GM12801 (cell line): ENCODE measurements around the gene PARD6A.

Experiments
- CTCF ChIP-seq: IDR thresholded peaks from one replicate; pipeline ENCODE4 v1.5.1; 2011; ENCODE audit warnings: control low read depth; ENCODE audit not compliant: insufficient read length; ENCODE audit errors: extremely low read depth

PARD6A gene

GRCh38 chr16:67665598-67665997 lies 4.8 kb downstream of the PARD6A start:
- TF ChIP-seq CTCF: no peak

GRCh38 chr16:67666032-67666551 lies 5.3 kb downstream of the PARD6A start:
- TF ChIP-seq CTCF: no peak

- no peak for TF ChIP-seq CTCF
These were observed 6.0 kb downstream of the PARD6A start, which contains the start of the genes C16orf86 and ENKD1 for GRCh38 chr16:67666559-67667452. TSS of gene C16orf86 (plus strand) at chr16:67666814. CDS start at chr16:67666971, 157 bp downstream. TSS of gene ENKD1 (minus strand) at chr16:67666750. CDS start at chr16:67666442, 308 bp downstream.

- TF ChIP-seq CTCF: no peak
These were observed 6.7 kb downstream of the PARD6A start for GRCh38 chr16:67667453-67667816.

GRCh38 chr16:67667817-67668494 lies 7.2 kb downstream of the PARD6A start:
- TF ChIP-seq CTCF: peak; percentile 73

GRCh38 chr16:67668495-67669157 lies 7.9 kb downstream of the PARD6A start:
- no peak for TF ChIP-seq CTCF
